NCI-H748 (cell line): ENCODE data around the gene CDHR2.

Experiments used
- DNase-seq: peaks from one replicate; lab custom pipeline; 2025; ENCODE audit not compliant: unreplicated experiment; lab: John Stamatoyannopoulos, UW

Gene CDHR2

GRCh38 chr5:176637556-176637955 lies 88.4 kb downstream of the CDHR2 start:
- DNase-seq, result no peak

- no peak for DNase-seq
Measured at GRCh38 chr5:176638437-176638836, 89.3 kb downstream of the CDHR2 start.

GRCh38 chr5:176639208-176639607 lies 90.1 kb downstream of the CDHR2 start:
- DNase-seq, result no peak

- no peak for DNase-seq
Measured at GRCh38 chr5:176639981-176640380, 90.8 kb downstream of the CDHR2 start.

- DNase-seq, result no peak
Measured at GRCh38 chr5:176640616-176641015, 91.5 kb downstream of the CDHR2 start.

- DNase-seq, result no peak
Measured at GRCh38 chr5:176642675-176643490, 93.7 kb downstream of the CDHR2 start.

- no peak for DNase-seq
Measured at GRCh38 chr5:176643491-176644219, 94.5 kb downstream of the CDHR2 start.

GRCh38 chr5:176644294-176644693 lies 95.2 kb downstream of the CDHR2 start:
- no peak for DNase-seq

- DNase-seq, result no peak
Measured at GRCh38 chr5:176644878-176645670, 95.9 kb downstream of the CDHR2 start.
